HAP-1 (cell line): ENCODE data around the gene CPNE4.
"Not testable (repeated sequence)": the region's sequence is repeated elsewhere in the genome, so short reads cannot be mapped to it uniquely, and the experiment has no call there.

Source experiments
- DNase-seq, 2 experiments: peaks; one replicate each; pipeline ENCODE4 v3.0.0-alpha.2; 2016 to 2020; ENCODE audit warnings: low spot score in 2 of 2
- H3K27me3 ChIP-seq: fragments of 250-450 bp; sonication (Bioruptor Pico); 2 replicates; pipeline ENCODE4 v1.5.1; 2020; ENCODE audit warnings: low read depth, mild to moderate bottlenecking, moderate library complexity
- H3K36me3 ChIP-seq: fragments of 250-450 bp; sonication (Bioruptor Pico); replicated peaks from 2 replicates; pipeline ENCODE4 v1.5.1; 2020; ENCODE audit warnings: mild to moderate bottlenecking
- H3K4me1 ChIP-seq: fragments of 250-450 bp; sonication (Bioruptor Pico); 2 replicates; pipeline ENCODE4 v1.5.1; 2020; ENCODE audit warnings: mild to moderate bottlenecking
- H3K4me3 ChIP-seq: fragments of 250-450 bp; sonication (Bioruptor Pico); 2 replicates; pipeline ENCODE4 v1.5.1; 2020; ENCODE audit warnings: mild to moderate bottlenecking, moderate library complexity
- H3K9me3 ChIP-seq: fragments of 250-450 bp; sonication (Bioruptor Pico); 2 replicates; pipeline ENCODE4 v1.5.1; 2020; ENCODE audit warnings: mild to moderate bottlenecking, moderate library complexity
- in situ Hi-C: fragments of 300-500 bp; cut with MboI; formaldehyde crosslinking; loops from 3 replicates; pipeline ENCODE4 v1.14.3; 2020; ENCODE audit warnings: low sequenced_read_pairs, inconsistent platforms, mixed read lengths

CPNE4 gene

DNA sequence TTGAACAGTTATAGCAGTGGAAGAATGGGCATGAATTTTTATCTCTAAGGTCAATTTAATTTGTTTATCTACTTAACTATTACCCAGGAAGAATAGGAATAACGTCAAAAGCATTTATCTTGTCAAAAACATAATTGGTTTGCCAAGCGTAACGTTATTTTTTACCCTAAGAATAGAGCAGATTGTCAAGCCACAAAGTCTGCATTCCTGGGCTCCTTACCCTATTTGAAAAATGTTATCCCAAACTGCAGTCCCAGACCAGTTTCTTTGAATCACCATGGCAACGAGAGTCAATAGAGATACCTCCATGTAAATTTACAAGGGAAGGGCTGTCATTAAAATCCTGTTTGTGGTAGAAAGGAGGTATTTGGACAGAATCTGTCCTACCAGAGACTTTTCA lies 61.1 kb downstream of the CPNE4 start:
- H3K27me3 ChIP-seq: no peaks in the 10 kb centered on the region
- H3K36me3 ChIP-seq: no peaks in the 10 kb centered on the region
- H3K4me3 ChIP-seq: no peak overlapping the region
- peaks cover 30% of the 10 kb centered on the region for H3K4me1 ChIP-seq
- in situ Hi-C loops: no loop called here
- peak; percentile 58 to 92 for DNase-seq
- no peaks in the 10 kb centered on the region for H3K9me3 ChIP-seq

GRCh38 chr3:131972550-131972949 lies 62.3 kb downstream of the CPNE4 start:
- in situ Hi-C loops: no loop called here

GRCh38 chr3:131972091-131972490 lies 62.7 kb downstream of the CPNE4 start:
- DNase-seq: no peak
- no peaks in the 10 kb centered on the region for H3K36me3 ChIP-seq
- H3K27me3 ChIP-seq: no peaks in the 10 kb centered on the region
- H3K4me3 ChIP-seq: no peak overlapping the region
- in situ Hi-C loops: no loop called here
- no peaks in the 10 kb centered on the region for H3K9me3 ChIP-seq
- H3K4me1 ChIP-seq: peaks cover 30% of the 10 kb centered on the region

More at GRCh38 chr3:131972550-131972949, 62.3 kb downstream of the CPNE4 start:
- no peak for DNase-seq
- H3K27me3 ChIP-seq: no peaks in the 10 kb centered on the region
- H3K36me3 ChIP-seq: no peaks in the 10 kb centered on the region
- peaks cover 30% of the 10 kb centered on the region for H3K4me1 ChIP-seq
- H3K9me3 ChIP-seq: no peaks in the 10 kb centered on the region
- H3K4me3 ChIP-seq: no peak overlapping the region

GRCh38 chr3:131963442-131963841 lies 71.4 kb downstream of the CPNE4 start:
- DNase-seq, H3K9me3 ChIP-seq, H3K4me3 ChIP-seq, H3K27me3 ChIP-seq, H3K4me1 ChIP-seq, in situ Hi-C loops, H3K36me3 ChIP-seq: not testable (repeated sequence)

DNA sequence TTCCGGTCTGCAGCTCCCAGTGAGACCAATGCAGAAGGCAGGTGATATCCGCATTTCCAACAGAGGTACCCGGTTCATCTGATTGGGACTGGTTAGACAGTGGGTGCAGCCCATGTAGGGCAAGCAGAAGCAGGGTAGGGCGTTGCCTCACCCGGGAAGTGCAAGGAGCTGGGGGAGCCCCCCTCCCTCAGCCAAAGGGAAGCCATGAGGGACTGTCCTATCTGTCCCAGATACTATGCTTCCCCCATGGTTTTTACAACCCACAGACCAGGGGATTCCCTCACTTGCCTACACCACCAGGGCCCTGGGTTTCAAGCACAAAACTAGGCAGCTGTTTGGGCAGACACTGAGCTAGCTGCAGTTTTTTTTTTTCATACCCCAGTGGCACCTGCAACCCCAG lies 71.8 kb downstream of the CPNE4 start:
- H3K9me3 ChIP-seq: no peaks in the 10 kb centered on the region; the same call in 1 of the 2 replicates
- H3K4me3 ChIP-seq: no peak overlapping the region
- H3K4me1 ChIP-seq: peaks cover 3% of the 10 kb centered on the region
- no peaks in the 10 kb centered on the region for H3K36me3 ChIP-seq
- DNase-seq: no peak
- in situ Hi-C loops: no loop called here
- H3K27me3 ChIP-seq: no peaks in the 10 kb centered on the region

DNA sequence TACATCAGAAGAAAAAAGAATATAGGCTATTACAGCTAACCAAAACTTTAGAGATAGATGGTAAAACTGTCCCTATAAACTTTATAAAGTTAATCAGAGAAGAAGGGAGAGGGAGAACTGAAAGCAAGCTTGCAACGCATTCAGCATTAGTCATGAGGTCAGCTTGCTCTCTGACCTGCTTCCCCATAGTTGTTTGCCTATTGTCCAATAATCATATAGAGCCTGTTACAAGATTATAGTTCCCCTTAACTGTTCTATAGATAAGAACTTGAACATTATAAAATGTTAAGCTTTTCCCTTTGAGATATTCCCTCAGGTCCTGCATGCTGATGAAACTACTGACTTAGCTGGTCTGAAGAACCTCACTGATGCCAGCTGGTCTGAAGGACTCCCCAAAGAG lies 74.5 kb downstream of the CPNE4 start:
- Histone ChIP-seq H3K4me1 (peaks cover 13% of the 10 kb centered on the region), H3K4me3 (no peak overlapping the region), H3K36me3 (no peaks in the 10 kb centered on the region), H3K27me3 (no peaks in the 10 kb centered on the region), H3K9me3 (no peaks in the 10 kb centered on the region; the same call in 1 of the 2 replicates)
- in situ Hi-C loops: no loop called here
- DNase-seq: no peak

DNA sequence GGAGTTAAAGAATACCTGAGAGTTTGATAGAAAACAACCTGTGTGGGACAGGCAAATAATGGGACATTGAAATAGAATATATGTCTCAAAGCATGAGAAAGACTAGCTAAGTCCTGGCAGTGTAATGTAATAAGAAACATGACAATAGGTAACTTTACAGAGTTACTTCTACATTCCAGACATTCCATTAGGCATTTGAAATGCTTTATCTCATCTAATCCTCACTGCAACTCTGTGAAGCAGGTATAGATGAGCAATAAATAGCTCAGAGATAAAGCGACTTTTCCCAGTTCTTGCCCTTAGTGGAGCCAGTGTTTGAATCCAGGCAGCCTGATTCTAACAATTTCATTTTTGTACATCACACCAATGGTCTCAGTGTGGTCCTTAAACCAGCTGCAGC lies 76.8 kb downstream of the CPNE4 start:
- in situ Hi-C loops: no loop called here
- Histone ChIP-seq H3K4me1 (peaks cover 13% of the 10 kb centered on the region), H3K9me3 (no peaks in the 10 kb centered on the region; the same call in 1 of the 2 replicates), H3K4me3 (no peak overlapping the region), H3K27me3 (no peaks in the 10 kb centered on the region), H3K36me3 (no peaks in the 10 kb centered on the region)
- DNase-seq: peak in 1 of 2 experiments; percentile 73

- DNase-seq: no peak
- H3K9me3 ChIP-seq: no peaks in the 10 kb centered on the region; the same call in 1 of the 2 replicates
- no peaks in the 10 kb centered on the region for H3K27me3 ChIP-seq
- H3K36me3 ChIP-seq: no peaks in the 10 kb centered on the region
- no peak overlapping the region for H3K4me3 ChIP-seq
- in situ Hi-C loops: no loop called here
- peaks cover 13% of the 10 kb centered on the region for H3K4me1 ChIP-seq
Observed at GRCh38 chr3:131957511-131957910, 77.3 kb downstream of the CPNE4 start.

DNA sequence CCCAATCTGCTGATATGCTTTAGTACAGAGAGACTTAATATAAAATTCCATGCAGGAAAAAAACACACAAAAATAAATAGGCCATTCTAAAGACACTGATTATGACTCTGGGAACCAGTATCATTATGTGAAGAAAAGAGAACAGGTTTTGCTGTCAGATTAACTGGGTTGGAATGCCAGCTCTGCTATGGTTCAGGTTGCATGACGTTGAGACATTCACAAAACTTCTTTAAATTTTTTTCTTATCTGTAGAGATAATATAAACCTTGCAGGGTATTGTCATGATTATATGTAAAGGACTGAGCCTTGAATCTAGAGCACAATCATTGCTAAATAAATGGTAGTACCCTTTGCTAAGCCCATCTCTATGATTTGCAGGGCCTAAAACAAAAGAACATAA lies 86.0 kb downstream of the CPNE4 start:
- H3K9me3 ChIP-seq: no peaks in the 10 kb centered on the region

DNA sequence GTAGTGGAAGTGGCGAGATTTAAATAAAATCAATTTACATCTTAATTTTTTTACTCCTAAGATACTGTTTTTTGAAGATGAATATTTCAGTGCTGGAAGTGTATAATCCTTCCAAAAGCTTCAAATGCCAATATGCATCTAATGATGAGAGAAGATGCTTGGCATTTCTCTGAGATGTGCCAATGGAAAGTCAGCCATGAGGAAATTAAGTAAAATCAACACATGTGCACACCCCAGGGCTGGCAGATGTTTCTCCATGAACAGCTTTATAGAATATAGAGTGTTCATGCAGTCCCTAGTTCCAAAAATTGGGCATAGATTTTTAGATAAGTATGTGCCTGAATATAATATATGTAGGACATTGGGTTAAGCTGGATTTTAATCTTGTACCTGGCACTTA lies 90.1 kb downstream of the CPNE4 start:
- no peaks in the 10 kb centered on the region for H3K9me3 ChIP-seq
- H3K36me3 ChIP-seq: no peaks in the 10 kb centered on the region
- no peaks in the 10 kb centered on the region for H3K4me1 ChIP-seq
- no peak overlapping the region for H3K4me3 ChIP-seq
- in situ Hi-C loops: no loop called here
- no peak for DNase-seq
- peaks cover 3% of the 10 kb centered on the region; the same call in 1 of the 2 replicates for H3K27me3 ChIP-seq

More for the DNA sequence above, 86.0 kb downstream of the CPNE4 start:
- no peaks in the 10 kb centered on the region for H3K4me1 ChIP-seq
- H3K36me3 ChIP-seq: no peaks in the 10 kb centered on the region
- H3K27me3 ChIP-seq: no peaks in the 10 kb centered on the region
- no peak for DNase-seq
- in situ Hi-C loops: no loop called here
- no peak overlapping the region for H3K4me3 ChIP-seq

GRCh38 chr3:131933665-131934064 lies 101.1 kb downstream of the CPNE4 start:
- Histone ChIP-seq H3K9me3 (no peaks in the 10 kb centered on the region), H3K36me3 (no peaks in the 10 kb centered on the region), H3K27me3 (no peaks in the 10 kb centered on the region), H3K4me1 (no peaks in the 10 kb centered on the region), H3K4me3 (no peak overlapping the region)
- DNase-seq: no peak
- in situ Hi-C loops: no loop called here

GRCh38 chr3:131928593-131928992 lies 106.2 kb downstream of the CPNE4 start:
- in situ Hi-C loops: no loop called here
- no peak overlapping the region for H3K4me3 ChIP-seq
- H3K4me1 ChIP-seq: no peaks in the 10 kb centered on the region
- DNase-seq: no peak
- H3K27me3 ChIP-seq: no peaks in the 10 kb centered on the region
- H3K9me3 ChIP-seq: no peaks in the 10 kb centered on the region
- H3K36me3 ChIP-seq: no peaks in the 10 kb centered on the region

DNA sequence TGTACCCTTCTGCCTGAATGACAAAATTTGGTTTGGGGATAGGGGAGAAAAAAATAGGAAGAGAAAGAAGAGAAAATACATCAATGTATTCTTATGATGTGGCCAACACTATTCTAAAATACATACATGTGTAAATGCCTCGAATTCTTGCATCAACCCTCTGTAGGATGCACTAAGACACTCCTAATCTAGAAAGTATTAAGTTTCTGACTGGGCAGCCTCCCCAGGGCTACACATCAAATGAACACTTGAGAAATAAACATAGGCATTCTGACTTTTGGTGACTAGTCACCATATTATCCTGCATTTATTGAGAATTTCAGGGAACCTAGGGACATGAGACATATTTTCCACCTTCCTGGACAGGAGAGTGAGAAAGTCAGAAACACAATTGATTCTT lies 109.2 kb downstream of the CPNE4 start:
- DNase-seq: no peak
- no peaks in the 10 kb centered on the region for H3K9me3 ChIP-seq
- no peaks in the 10 kb centered on the region for H3K27me3 ChIP-seq
- H3K4me3 ChIP-seq: no peak overlapping the region
- H3K36me3 ChIP-seq: no peaks in the 10 kb centered on the region
- no peaks in the 10 kb centered on the region for H3K4me1 ChIP-seq
- in situ Hi-C loops: no loop called here

DNA sequence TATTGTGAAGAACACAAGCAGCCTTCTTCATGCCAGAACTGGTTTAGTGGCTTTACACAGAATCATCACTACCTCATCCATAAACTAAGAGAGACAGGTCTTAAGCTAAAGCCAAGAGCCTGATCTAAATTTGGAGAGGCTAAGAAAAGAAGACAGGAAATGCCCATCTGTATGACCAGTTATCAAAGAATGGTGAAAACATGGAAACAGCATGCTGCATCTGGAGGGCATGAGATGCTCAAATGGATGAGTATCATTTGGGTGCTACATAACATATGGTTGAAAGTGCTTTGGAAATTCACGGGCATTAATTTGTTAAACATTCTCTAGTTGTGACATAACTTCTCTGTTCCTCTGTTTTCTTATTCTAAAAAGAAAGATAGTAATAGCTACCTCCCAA lies 112.5 kb downstream of the CPNE4 start:
- no peaks in the 10 kb centered on the region for H3K9me3 ChIP-seq
- in situ Hi-C loops: no loop called here
- H3K36me3 ChIP-seq: no peaks in the 10 kb centered on the region
- DNase-seq: no peak
- H3K4me3 ChIP-seq: no peak overlapping the region
- H3K4me1 ChIP-seq: peaks cover 6% of the 10 kb centered on the region
- no peaks in the 10 kb centered on the region for H3K27me3 ChIP-seq

GRCh38 chr3:131917006-131917405 lies 117.8 kb downstream of the CPNE4 start:
- H3K4me1 ChIP-seq: peaks cover 33% of the 10 kb centered on the region
- H3K9me3 ChIP-seq: no peaks in the 10 kb centered on the region
- no peaks in the 10 kb centered on the region for H3K36me3 ChIP-seq
- in situ Hi-C loops: no loop called here
- H3K27me3 ChIP-seq: no peaks in the 10 kb centered on the region
- H3K4me3 ChIP-seq: no peak overlapping the region
- no peak for DNase-seq
